GM13976 (cell line): ENCODE measurements around the gene LRRC38.

ENCODE experiments used
- DNase-seq: peaks from one replicate; pipeline ENCODE4 v3.0.0; 2012; ENCODE audit warnings: low spot score
- in situ Hi-C: fragments of 300-500 bp; cut with MboI; formaldehyde crosslinking; loops from one replicate; pipeline ENCODE4 v1.12.0; 2022; ENCODE audit warnings: low sequenced_read_pairs, mixed read lengths, inconsistent platforms; ENCODE audit not compliant: unreplicated experiment
- TF ChIP-seq, protein P1 (sequence below): IDR thresholded peaks from 2 replicates; pipeline ENCODE4 v1.5.1; 2012; ENCODE audit warnings: borderline replicate concordance, mild to moderate bottlenecking; ENCODE audit not compliant: insufficient read depth; ENCODE audit errors: extremely low read depth, missing control alignments, control extremely low read depth

LRRC38 gene

DNA sequence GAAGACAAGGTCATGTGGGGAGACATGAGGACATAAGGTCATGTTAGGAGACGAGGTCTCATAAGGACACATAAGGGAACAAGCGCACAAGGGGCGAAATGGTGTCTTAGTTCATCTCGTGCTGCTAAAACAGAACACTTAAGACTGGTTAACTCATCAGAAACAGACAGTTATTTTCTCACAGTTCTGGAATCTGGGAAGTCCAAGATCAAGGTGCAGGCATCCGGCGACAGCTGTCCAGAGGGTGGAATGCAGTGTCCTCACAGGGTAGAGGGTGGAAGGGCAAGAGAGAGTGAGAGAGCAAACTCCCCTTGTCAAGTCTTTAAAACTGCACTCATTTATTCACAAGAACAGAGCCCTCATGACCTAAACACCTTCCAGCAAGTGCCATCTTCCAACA, 35.2 kb upstream of the LRRC38 start:
- TF ChIP-seq, protein P1, sequence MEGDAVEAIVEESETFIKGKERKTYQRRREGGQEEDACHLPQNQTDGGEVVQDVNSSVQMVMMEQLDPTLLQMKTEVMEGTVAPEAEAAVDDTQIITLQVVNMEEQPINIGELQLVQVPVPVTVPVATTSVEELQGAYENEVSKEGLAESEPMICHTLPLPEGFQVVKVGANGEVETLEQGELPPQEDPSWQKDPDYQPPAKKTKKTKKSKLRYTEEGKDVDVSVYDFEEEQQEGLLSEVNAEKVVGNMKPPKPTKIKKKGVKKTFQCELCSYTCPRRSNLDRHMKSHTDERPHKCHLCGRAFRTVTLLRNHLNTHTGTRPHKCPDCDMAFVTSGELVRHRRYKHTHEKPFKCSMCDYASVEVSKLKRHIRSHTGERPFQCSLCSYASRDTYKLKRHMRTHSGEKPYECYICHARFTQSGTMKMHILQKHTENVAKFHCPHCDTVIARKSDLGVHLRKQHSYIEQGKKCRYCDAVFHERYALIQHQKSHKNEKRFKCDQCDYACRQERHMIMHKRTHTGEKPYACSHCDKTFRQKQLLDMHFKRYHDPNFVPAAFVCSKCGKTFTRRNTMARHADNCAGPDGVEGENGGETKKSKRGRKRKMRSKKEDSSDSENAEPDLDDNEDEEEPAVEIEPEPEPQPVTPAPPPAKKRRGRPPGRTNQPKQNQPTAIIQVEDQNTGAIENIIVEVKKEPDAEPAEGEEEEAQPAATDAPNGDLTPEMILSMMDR: no peak
- no peak for DNase-seq
- in situ Hi-C loops: no loop called here

- in situ Hi-C loops: no loop called here
- DNase-seq: no peak
- TF ChIP-seq, protein P1: no peak
These were observed 34.5 kb upstream of the LRRC38 start for GRCh38 chr1:13548281-13548680.

- in situ Hi-C loops: no loop called here
- DNase-seq: no peak
- TF ChIP-seq, protein P1: no peak
These were observed 33.0 kb upstream of the LRRC38 start for GRCh38 chr1:13546791-13547190.

DNA sequence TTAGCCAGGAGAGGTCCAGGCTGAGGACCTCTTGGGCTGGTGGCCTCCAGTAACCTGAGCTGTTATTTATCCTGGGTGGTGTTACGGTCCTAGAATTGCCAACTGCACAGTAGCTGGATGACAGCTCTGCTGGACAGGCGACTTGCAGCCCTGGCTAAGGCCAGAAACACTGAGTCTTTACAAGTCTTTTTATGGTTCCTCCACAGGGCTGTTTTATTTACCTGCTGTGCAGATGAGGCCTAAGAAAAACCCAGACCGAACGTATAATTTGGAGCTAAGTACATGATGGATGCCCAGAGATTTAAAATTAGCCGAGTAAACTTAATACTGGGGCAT, 30.4 kb upstream of the LRRC38 start:
- DNase-seq: no peak
- TF ChIP-seq, protein P1: no peak
- in situ Hi-C loops: no loop called here

GRCh38 chr1:13543451-13544220, 29.8 kb upstream of the LRRC38 start:
- DNase-seq: no peak
- in situ Hi-C loops: no loop called here
- TF ChIP-seq, protein P1: no peak

- DNase-seq: no peak
- TF ChIP-seq, protein P1: no peak
- in situ Hi-C loops: no loop called here
These were observed 27.8 kb upstream of the LRRC38 start for GRCh38 chr1:13541435-13542215.
